ENCODE results near the gene CNOT6. TPM values are rescaled to one million over a fixed set of nuclear protein-coding genes. Genes with fewer than 3 reads are reported as not detected.
A peak's percentile ranks its signal among the peaks of the same experiment; 100 is the strongest.

The CNOT6 gene
- total and polyA plus RNA-seq, 11 donors = 3.1 to 18.8 (median 12.9) TPM

DNA sequence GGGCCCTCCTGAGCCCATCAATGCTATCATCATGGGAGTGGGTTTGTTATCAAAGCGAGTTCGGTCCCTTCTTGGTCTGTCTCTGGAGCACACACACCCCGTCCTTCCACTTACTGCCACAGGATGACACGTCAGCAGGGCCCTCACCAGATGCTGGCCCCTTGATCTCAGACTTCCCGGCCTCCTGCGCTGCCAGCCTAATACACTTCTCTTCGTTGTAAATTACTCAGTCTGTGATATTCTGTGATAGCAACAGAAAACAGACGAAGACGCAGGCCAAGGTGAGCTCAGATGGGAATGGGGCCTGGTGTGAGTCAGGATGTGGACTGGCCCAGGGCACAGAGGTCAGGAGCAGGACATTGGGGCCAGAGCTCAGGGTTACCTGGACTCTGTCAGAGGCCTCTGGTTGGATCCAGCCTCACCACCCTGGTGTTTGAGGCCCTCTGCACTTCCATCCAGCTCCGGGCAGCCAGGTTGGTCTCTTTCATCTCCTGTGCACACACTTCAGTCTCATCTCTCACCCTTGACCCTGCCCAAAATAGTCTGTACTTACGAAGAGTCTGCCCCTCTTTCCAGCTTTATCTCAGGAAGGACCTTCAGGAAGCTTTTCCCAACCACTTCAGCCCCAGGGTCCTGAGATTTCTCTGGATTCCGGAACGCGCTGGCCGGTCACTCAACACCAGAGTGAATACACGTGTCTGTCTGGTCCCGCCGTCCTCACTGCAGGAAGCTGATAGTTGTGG is 26.0 kb upstream of the CNOT6 start:
- WGBS, 4 donors = 73 to 82% (median 81%) methylated on average over 18 of the region's 18 CpGs
- Histone ChIP-seq H3K4me1 (peaks cover 0 to 12% (median 0%) of the 10 kb centered on the region in 12 donors), H3K4me3 (no peak overlapping the region), H3K9me3 (no peaks in the 10 kb centered on the region), H3K27me3 (peaks cover 0 to 11% (median 0%) of the 10 kb centered on the region in 9 donors), H3K36me3 (no peaks in the 10 kb centered on the region), H3K27ac (no peak overlapping the region)
- no peak for ATAC-seq
- intact Hi-C loops (cut with DNase I) = no loop called here
- TF ChIP-seq POLR2A (IDR thresholded peaks at IDR 0.05) = no peak
- TF ChIP-seq, protein P1, sequence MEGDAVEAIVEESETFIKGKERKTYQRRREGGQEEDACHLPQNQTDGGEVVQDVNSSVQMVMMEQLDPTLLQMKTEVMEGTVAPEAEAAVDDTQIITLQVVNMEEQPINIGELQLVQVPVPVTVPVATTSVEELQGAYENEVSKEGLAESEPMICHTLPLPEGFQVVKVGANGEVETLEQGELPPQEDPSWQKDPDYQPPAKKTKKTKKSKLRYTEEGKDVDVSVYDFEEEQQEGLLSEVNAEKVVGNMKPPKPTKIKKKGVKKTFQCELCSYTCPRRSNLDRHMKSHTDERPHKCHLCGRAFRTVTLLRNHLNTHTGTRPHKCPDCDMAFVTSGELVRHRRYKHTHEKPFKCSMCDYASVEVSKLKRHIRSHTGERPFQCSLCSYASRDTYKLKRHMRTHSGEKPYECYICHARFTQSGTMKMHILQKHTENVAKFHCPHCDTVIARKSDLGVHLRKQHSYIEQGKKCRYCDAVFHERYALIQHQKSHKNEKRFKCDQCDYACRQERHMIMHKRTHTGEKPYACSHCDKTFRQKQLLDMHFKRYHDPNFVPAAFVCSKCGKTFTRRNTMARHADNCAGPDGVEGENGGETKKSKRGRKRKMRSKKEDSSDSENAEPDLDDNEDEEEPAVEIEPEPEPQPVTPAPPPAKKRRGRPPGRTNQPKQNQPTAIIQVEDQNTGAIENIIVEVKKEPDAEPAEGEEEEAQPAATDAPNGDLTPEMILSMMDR (IDR thresholded peaks at IDR 0.05) = no peak
- DNase-seq = no peak

DNA sequence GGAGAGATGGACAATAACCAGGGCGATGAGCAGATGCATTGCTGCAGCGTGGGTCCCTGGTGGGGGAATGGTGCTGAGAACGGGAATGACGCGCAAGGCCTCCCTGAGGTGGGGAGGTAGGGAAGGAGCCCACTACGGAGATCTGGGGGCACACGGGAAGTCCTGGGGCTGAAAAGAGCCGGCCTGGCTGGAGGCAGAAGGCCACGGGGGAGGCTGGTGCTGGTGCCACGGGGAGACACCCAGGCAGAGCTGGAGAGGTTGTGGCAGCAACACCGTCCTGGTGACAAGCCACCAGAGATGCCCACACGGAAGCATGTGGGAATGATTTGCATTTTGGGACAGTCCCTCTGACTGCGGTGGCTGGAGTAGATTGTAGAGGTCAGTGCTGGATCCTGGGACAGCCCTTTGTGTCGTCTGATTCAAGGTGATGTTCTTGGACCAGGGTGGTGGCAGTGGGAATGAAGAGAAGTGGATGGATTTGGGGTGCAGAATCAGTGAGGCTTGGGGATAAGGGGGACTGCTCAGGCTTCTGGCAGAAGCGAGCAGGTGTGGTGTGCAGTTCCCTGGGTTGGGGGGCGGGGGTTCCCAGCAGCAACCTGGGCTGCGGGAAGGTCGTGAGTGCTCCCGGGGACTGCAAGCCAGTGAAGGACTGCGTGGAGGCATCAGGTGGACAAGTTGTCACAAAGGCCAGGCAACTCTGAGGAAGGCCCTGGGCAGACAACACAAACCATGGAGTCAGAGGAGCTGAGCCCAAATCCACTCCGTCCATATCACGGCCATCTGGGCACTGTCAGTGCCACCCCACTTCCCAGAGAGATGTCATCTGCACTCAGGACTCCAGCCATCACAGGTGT is 25.2 kb upstream of the CNOT6 start:
- Histone ChIP-seq H3K4me1 (peaks cover 0 to 12% (median 0%) of the 10 kb centered on the region in 12 donors), H3K27me3 (peaks cover 0 to 5% (median 0%) of the 10 kb centered on the region in 9 donors), H3K9me3 (no peaks in the 10 kb centered on the region), H3K27ac (no peak overlapping the region), H3K36me3 (no peaks in the 10 kb centered on the region), H3K4me3 (no peak overlapping the region)
- TF ChIP-seq, protein P1 (IDR thresholded peaks at IDR 0.05) = no peak
- TF ChIP-seq POLR2A (IDR thresholded peaks at IDR 0.05) = no peak
- ATAC-seq (peak in 1 of 4 donors; percentile 8), DNase-seq (no peak)
- WGBS, 4 donors = 74 to 81% (median 77%) methylated on average over 20 to 22 of the region's 22 CpGs
- intact Hi-C loops (cut with DNase I) = no loop called here

DNA sequence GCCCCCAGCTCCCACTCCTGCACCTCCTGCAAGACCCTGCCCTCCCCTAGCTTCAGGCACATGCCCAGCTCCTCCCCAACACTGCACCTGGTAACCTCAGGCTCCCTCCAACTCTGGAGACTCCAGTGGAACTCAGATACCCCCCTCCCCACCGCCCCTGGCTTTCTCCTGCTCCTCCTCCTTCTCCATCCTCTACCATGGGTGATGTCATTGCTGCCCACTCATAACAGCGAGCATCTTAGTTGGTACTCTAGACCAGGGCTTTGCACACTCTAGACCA is 24.7 kb upstream of the CNOT6 start:
- TF ChIP-seq, protein P1 (IDR thresholded peaks at IDR 0.05) = no peak
- no peak for TF ChIP-seq POLR2A (IDR thresholded peaks at IDR 0.05)

DNA sequence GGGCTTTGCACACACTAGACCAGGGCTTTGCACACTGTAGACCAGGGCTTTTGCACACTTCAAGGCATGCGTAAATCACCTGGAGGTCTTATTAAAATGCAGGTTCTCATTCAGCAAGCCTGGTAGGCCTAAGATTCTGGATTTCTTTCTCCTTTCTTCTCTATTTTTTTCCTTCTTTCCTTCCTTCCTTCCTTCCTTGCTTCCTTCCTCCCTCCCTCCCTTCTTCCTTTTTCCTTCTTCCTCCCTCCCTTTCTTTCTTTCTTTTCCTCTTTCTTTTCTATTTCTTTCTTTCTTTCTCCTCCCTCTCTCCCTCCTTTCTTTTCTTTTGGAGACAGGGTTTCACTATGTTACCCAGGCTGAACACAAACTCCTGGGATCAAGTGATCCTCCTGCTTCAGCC is 24.3 kb upstream of the CNOT6 start:
- TF ChIP-seq POLR2A (IDR thresholded peaks at IDR 0.05) = no peak
- TF ChIP-seq, protein P1 (IDR thresholded peaks at IDR 0.05) = no peak
- H3K4me3 ChIP-seq = no peak overlapping the region
- peaks cover 0 to 12% (median 0%) of the 10 kb centered on the region in 12 donors for H3K4me1 ChIP-seq
- peaks cover 0 to 5% (median 0%) of the 10 kb centered on the region in 9 donors for H3K27me3 ChIP-seq
- no peaks in the 10 kb centered on the region for H3K9me3 ChIP-seq
- H3K27ac ChIP-seq = no peak overlapping the region
- intact Hi-C loops (cut with DNase I) = loop anchor here in 9 of 10 donors (2.0 to 10.0 kb wide), 6 partner anchors 175 to 345 kb away; partner anchors contain the start of gene MAPK9 (in 6 of the 9)
- 88 to 100% (median 93%) methylated on average over 1 of the region's 1 CpG for WGBS, 4 donors
- ATAC-seq = no peak
- H3K36me3 ChIP-seq = no peaks in the 10 kb centered on the region
- no peak for DNase-seq

More for the DNA sequence above, 24.7 kb upstream of the CNOT6 start:
- no peaks in the 10 kb centered on the region for H3K9me3 ChIP-seq
- no peak overlapping the region for H3K27ac ChIP-seq
- H3K36me3 ChIP-seq = no peaks in the 10 kb centered on the region
- ATAC-seq = no peak
- intact Hi-C loops (cut with DNase I) = no loop called here
- H3K27me3 ChIP-seq = peaks cover 0 to 5% (median 0%) of the 10 kb centered on the region in 9 donors
- peaks cover 0 to 12% (median 0%) of the 10 kb centered on the region in 12 donors for H3K4me1 ChIP-seq
- WGBS, 4 donors = 80 to 95% (median 86%) methylated on average over 2 of the region's 2 CpGs
- DNase-seq = no peak
- H3K4me3 ChIP-seq = no peak overlapping the region

Measured in heart left ventricle (tissue), 16 donors.